ENCODE data around the gene ACBD6. TPM values are rescaled to one million over a fixed set of nuclear protein-coding genes. Genes with fewer than 3 reads are reported as not detected.

Gene ACBD6
- total RNA-seq, 1 donor from 2014 or later: 43.4 TPM

- H3K27me3 ChIP-seq (ENCODE audit: insufficient read depth, low read length): no peaks in the 10 kb centered on the region
- Mint-ChIP-seq H3K27me3 (ENCODE audit: low read depth, unreplicated experiment) (no peaks in the 10 kb centered on the region), H3K4me1 (ENCODE audit: low read depth, unreplicated experiment) (no peaks in the 10 kb centered on the region), H3K36me3 (ENCODE audit: low read depth, unreplicated experiment) (peaks cover 6% of the 10 kb centered on the region), H3K27ac (ENCODE audit: unreplicated experiment) (no peak overlapping the region), H3K9me3 (ENCODE audit: unreplicated experiment) (no peaks in the 10 kb centered on the region), H3K4me3 (ENCODE audit: unreplicated experiment) (no peak overlapping the region)
- DNase-seq (ENCODE audit: low read depth): no peak
- H3K79me2 ChIP-seq (ENCODE audit: insufficient read depth, low read length): no peaks in the 10 kb centered on the region
- TF ChIP-seq EZH2 (IDR thresholded peaks at IDR 0.05; ENCODE audit: insufficient read depth, low read length): no peak
- TF ChIP-seq CTCF (IDR thresholded peaks at IDR 0.05; ENCODE audit: insufficient read depth, low read depth, low read length): no peak
- no peak overlapping the region for H2AFZ ChIP-seq (ENCODE audit: low read depth, low read length)
- H4K20me1 ChIP-seq (ENCODE audit: insufficient read depth, low read length): peaks cover 13% of the 10 kb centered on the region
- no peak overlapping the region for H3K9ac ChIP-seq (ENCODE audit: low read length)
- H3K27ac ChIP-seq (ENCODE audit: low read depth, low read length): no peak overlapping the region
- H3K4me1 ChIP-seq (ENCODE audit: insufficient read depth, low read length): no peaks in the 10 kb centered on the region
- no peaks in the 10 kb centered on the region for H3K36me3 ChIP-seq (ENCODE audit: insufficient read depth, low read length)
- H3K4me2 ChIP-seq (ENCODE audit: low read length): no peak overlapping the region
- no peaks in the 10 kb centered on the region for H3K9me3 ChIP-seq (ENCODE audit: insufficient read depth, low read depth, low read length)
- FAIRE-seq: no peak
- no peak overlapping the region for H3K4me3 ChIP-seq (ENCODE audit: insufficient read depth, low read depth, low read length)
Observed at GRCh38 chr1:180440335-180440734, 62.0 kb downstream of the ACBD6 start.

GRCh38 chr1:180435566-180435965, 66.8 kb downstream of the ACBD6 start:
- Mint-ChIP-seq H3K27me3 (ENCODE audit: low read depth, unreplicated experiment) (no peaks in the 10 kb centered on the region), H3K4me3 (ENCODE audit: unreplicated experiment) (no peak overlapping the region), H3K36me3 (ENCODE audit: low read depth, unreplicated experiment) (peaks cover 12% of the 10 kb centered on the region), H3K27ac (ENCODE audit: unreplicated experiment) (no peak overlapping the region), H3K9me3 (ENCODE audit: unreplicated experiment) (peaks cover 2% of the 10 kb centered on the region), H3K4me1 (ENCODE audit: low read depth, unreplicated experiment) (no peaks in the 10 kb centered on the region)
- Histone ChIP-seq H3K9ac (ENCODE audit: low read length) (no peak overlapping the region), H3K36me3 (ENCODE audit: insufficient read depth, low read length) (no peaks in the 10 kb centered on the region), H3K9me3 (ENCODE audit: insufficient read depth, low read depth, low read length) (no peaks in the 10 kb centered on the region), H4K20me1 (ENCODE audit: insufficient read depth, low read length) (peaks cover 39% of the 10 kb centered on the region), H3K4me3 (ENCODE audit: insufficient read depth, low read depth, low read length) (no peak overlapping the region), H3K4me2 (ENCODE audit: low read length) (no peak overlapping the region), H3K4me1 (ENCODE audit: insufficient read depth, low read length) (no peaks in the 10 kb centered on the region), H2AFZ (ENCODE audit: low read depth, low read length) (no peak overlapping the region), H3K27ac (ENCODE audit: low read depth, low read length) (no peak overlapping the region), H3K27me3 (ENCODE audit: insufficient read depth, low read length) (no peaks in the 10 kb centered on the region), H3K79me2 (ENCODE audit: insufficient read depth, low read length) (peaks cover 21% of the 10 kb centered on the region)
- DNase-seq (ENCODE audit: low read depth): no peak
- no peak for TF ChIP-seq EZH2 (IDR thresholded peaks at IDR 0.05; ENCODE audit: insufficient read depth, low read length)
- no peak for TF ChIP-seq CTCF (IDR thresholded peaks at IDR 0.05; ENCODE audit: insufficient read depth, low read depth, low read length)
- FAIRE-seq: no peak

- peaks cover 21% of the 10 kb centered on the region for H3K79me2 ChIP-seq (ENCODE audit: insufficient read depth, low read length)
- peaks cover 2% of the 10 kb centered on the region for H3K9me3 Mint-ChIP-seq (ENCODE audit: unreplicated experiment)
- H3K27ac Mint-ChIP-seq (ENCODE audit: unreplicated experiment): no peak overlapping the region
- no peaks in the 10 kb centered on the region for H3K4me1 Mint-ChIP-seq (ENCODE audit: low read depth, unreplicated experiment)
- H3K4me2 ChIP-seq (ENCODE audit: low read length): no peak overlapping the region
- H3K27me3 ChIP-seq (ENCODE audit: insufficient read depth, low read length): no peaks in the 10 kb centered on the region
- no peak overlapping the region for H3K27ac ChIP-seq (ENCODE audit: low read depth, low read length)
- H3K36me3 ChIP-seq (ENCODE audit: insufficient read depth, low read length): no peaks in the 10 kb centered on the region
- no peaks in the 10 kb centered on the region for H3K9me3 ChIP-seq (ENCODE audit: insufficient read depth, low read depth, low read length)
- H3K4me3 Mint-ChIP-seq (ENCODE audit: unreplicated experiment): no peak overlapping the region
- no peaks in the 10 kb centered on the region for H3K27me3 Mint-ChIP-seq (ENCODE audit: low read depth, unreplicated experiment)
- H3K4me3 ChIP-seq (ENCODE audit: insufficient read depth, low read depth, low read length): no peak overlapping the region
- DNase-seq (ENCODE audit: low read depth) (no peak), FAIRE-seq (no peak)
- peaks cover 36% of the 10 kb centered on the region for H4K20me1 ChIP-seq (ENCODE audit: insufficient read depth, low read length)
- no peaks in the 10 kb centered on the region for H3K4me1 ChIP-seq (ENCODE audit: insufficient read depth, low read length)
- no peak overlapping the region for H3K9ac ChIP-seq (ENCODE audit: low read length)
- no peak overlapping the region for H2AFZ ChIP-seq (ENCODE audit: low read depth, low read length)
- H3K36me3 Mint-ChIP-seq (ENCODE audit: low read depth, unreplicated experiment): peaks cover 12% of the 10 kb centered on the region
- TF ChIP-seq CTCF (IDR thresholded peaks at IDR 0.05; ENCODE audit: insufficient read depth, low read depth, low read length): no peak
- TF ChIP-seq EZH2 (IDR thresholded peaks at IDR 0.05; ENCODE audit: insufficient read depth, low read length): no peak
Observed at GRCh38 chr1:180433873-180434272, 68.5 kb downstream of the ACBD6 start.

Measured in astrocyte (in vitro differentiated cells and primary cell).